Natural killer cell (primary cell): Measurements from ENCODE around the gene ETV3. TPM values are rescaled to one million over a fixed set of nuclear protein-coding genes. Genes with fewer than 3 reads are reported as not detected.

Source experiments
- ATAC-seq, 3 donors: fragments of 150-1000 bp in 2 of 3; fragments of 200-7000 bp in 1 of 3; cut with Tn5 transposase; 1 replicate in 1 of 3; 2 replicates in 2 of 3; pipeline ENCODE4 v1.10.0; 2021; ENCODE audit warnings: mild to moderate bottlenecking in 2 of 3, moderate library complexity in 2 of 3
- DNase-seq, 2 donors: peaks; one replicate each; pipeline versions ENCODE4 v3.0.0 to v3.0.0-alpha.2; 2013 to 2021; ENCODE audit warnings: mixed read lengths in 1 of 2
- H3K27ac ChIP-seq: one replicate; pipeline ENCODE4 v1.5.1; 2013; ENCODE audit warnings: mild to moderate bottlenecking, low read length
- H3K27me3 ChIP-seq: one replicate; pipeline ENCODE4 v1.6.1; 2013; ENCODE audit warnings: low read length; ENCODE audit not compliant: control insufficient read depth, insufficient read depth
- H3K36me3 ChIP-seq: one replicate; pipeline ENCODE4 v1.6.1; 2013; ENCODE audit warnings: low read length; ENCODE audit not compliant: control insufficient read depth, insufficient read depth
- H3K4me1 ChIP-seq: one replicate; pipeline ENCODE4 v1.6.1; 2013; ENCODE audit warnings: low read length; ENCODE audit not compliant: control insufficient read depth, insufficient read depth
- H3K4me3 ChIP-seq: one replicate; pipeline ENCODE4 v1.5.1; 2013; ENCODE audit warnings: low read length
- H3K9me3 ChIP-seq: one replicate; pipeline ENCODE4 v1.6.1; 2013; ENCODE audit warnings: low read length; ENCODE audit not compliant: control insufficient read depth, insufficient read depth
- H3K27ac Mint-ChIP-seq, 2 donors: one replicate each; pipeline ENCODE4 v1.8.0; 2022; ENCODE audit warnings: mild to moderate bottlenecking in 2 of 2, mixed read lengths in 2 of 2, moderate library complexity in 1 of 2
- H3K27me3 Mint-ChIP-seq, 2 donors: one replicate each; pipeline ENCODE4 v1.8.0; 2022; ENCODE audit warnings: low read depth in 2 of 2, mixed read lengths in 2 of 2
- H3K36me3 Mint-ChIP-seq: one replicate; pipeline ENCODE4 v1.8.0; 2022; ENCODE audit warnings: mixed read lengths
- H3K4me1 Mint-ChIP-seq, 2 donors: one replicate each; pipeline ENCODE4 v1.8.0; 2022; ENCODE audit warnings: mixed read lengths in 2 of 2
- H3K4me3 Mint-ChIP-seq: one replicate; pipeline ENCODE4 v1.8.0; 2022; ENCODE audit warnings: mild to moderate bottlenecking, moderate library complexity, mixed read lengths
- H3K9me3 Mint-ChIP-seq, 2 donors: one replicate each; pipeline ENCODE4 v1.8.0; 2022; ENCODE audit warnings: mixed read lengths in 2 of 2
- CTCF ChIP-seq: fragments of 200-600 bp; IDR thresholded peaks from one replicate; pipeline ENCODE4 v1.8.0; 2022; ENCODE audit warnings: antibody characterized with exemption
- WGBS: methylation state at CpG from one replicate; pipeline ENCODE4 v1.1.7; 2013; ENCODE audit warnings: missing lambda C conversion rate; ENCODE audit not compliant: insufficient coverage; 5-methylcytosine and 5-hydroxymethylcytosine counted together
- intact Hi-C: fragments of 100-400 bp; cut with micrococcal nuclease; formaldehyde crosslinking; loops from one replicate; pipeline ENCODE4 v1.14.2; 2022
- total RNA-seq, 4 donors: library from RNA; stranded (reverse); fragments of 120-200 nt in 1 of 4; gene quantifications; one replicate each; pipeline versions ENCODE4 v1.2.3 to v1.2.4, GENCODE V29; 2013 to 2022

Gene ETV3
- total RNA-seq, 3 donors from 2014 or later (not counting 1 experiment from before 2014, with no cell fraction given), result 58.3 to 101 (median 76.6) TPM

DNA sequence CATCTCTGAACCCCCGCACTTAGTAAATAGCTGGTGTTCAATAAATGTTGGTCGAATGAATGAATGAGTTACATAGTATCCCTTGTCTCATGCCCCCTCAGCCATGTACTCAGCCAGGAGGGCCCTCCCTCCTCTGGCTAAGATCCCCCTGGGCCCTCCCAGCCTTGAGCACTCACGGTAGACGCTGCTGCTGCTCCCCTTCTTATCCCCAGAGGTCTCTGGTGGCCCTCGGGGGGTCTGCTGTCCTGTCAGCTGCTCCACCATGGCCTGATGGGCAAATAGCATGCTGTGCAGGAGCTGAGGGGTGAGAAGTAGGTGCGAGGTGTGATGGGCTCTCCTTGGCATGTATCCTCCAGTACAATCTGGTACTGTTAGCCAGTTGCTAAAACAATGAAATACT, 40.5 kb downstream of the ETV3 start:
- Histone ChIP-seq H3K9me3 (no peaks in the 10 kb centered on the region), H3K36me3 (no peaks in the 10 kb centered on the region), H3K27me3 (no peaks in the 10 kb centered on the region), H3K4me1 (peaks cover 3% of the 10 kb centered on the region), H3K27ac (no peak overlapping the region), H3K4me3 (no peak overlapping the region)
- intact Hi-C loops, result no loop called here
- no peaks in the 10 kb centered on the region for H3K9me3 Mint-ChIP-seq
- H3K36me3 Mint-ChIP-seq, result no peaks in the 10 kb centered on the region
- TF ChIP-seq CTCF, result no peak
- H3K4me3 Mint-ChIP-seq, result no peak overlapping the region
- ATAC-seq (no peak), DNase-seq (no peak)
- no peaks in the 10 kb centered on the region for H3K4me1 Mint-ChIP-seq
- WGBS, result 87% methylated on average over 6 of the region's 6 CpGs
- H3K27me3 Mint-ChIP-seq, result peaks cover 7 to 8% of the 10 kb centered on the region in 2 donors
- H3K27ac Mint-ChIP-seq, result no peak overlapping the region

DNA sequence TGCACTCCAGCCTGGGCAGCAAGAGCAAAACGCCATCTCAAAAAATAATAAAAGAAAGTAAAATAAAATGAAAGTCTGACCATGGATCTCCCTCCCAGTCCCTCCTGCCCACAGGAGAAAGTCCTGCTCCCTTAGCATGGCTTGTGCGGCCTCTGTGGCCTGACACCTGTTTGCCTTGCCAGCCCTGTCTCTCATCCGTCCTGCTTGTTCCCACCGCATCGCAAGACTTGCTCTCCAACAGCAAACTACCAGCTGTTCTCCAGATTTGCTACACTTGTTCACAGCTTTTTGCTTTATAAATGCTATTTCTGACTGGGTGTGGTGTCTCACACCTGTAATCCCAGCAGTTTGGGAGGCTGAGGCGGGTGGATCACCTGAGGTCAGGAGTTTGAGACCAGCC, 41.3 kb downstream of the ETV3 start:
- Histone ChIP-seq H3K27ac (no peak overlapping the region), H3K9me3 (no peaks in the 10 kb centered on the region), H3K4me1 (peaks cover 3% of the 10 kb centered on the region), H3K27me3 (no peaks in the 10 kb centered on the region), H3K36me3 (no peaks in the 10 kb centered on the region), H3K4me3 (no peak overlapping the region)
- Mint-ChIP-seq H3K4me3 (no peak overlapping the region), H3K27ac (no peak overlapping the region), H3K27me3 (peaks cover 7 to 8% of the 10 kb centered on the region in 2 donors), H3K4me1 (no peaks in the 10 kb centered on the region), H3K9me3 (no peaks in the 10 kb centered on the region), H3K36me3 (no peaks in the 10 kb centered on the region)
- intact Hi-C loops, result no loop called here
- no peak for TF ChIP-seq CTCF
- DNase-seq, result no peak
- WGBS, result 70% methylated on average over 4 of the region's 6 CpGs
- no peak for ATAC-seq

DNA sequence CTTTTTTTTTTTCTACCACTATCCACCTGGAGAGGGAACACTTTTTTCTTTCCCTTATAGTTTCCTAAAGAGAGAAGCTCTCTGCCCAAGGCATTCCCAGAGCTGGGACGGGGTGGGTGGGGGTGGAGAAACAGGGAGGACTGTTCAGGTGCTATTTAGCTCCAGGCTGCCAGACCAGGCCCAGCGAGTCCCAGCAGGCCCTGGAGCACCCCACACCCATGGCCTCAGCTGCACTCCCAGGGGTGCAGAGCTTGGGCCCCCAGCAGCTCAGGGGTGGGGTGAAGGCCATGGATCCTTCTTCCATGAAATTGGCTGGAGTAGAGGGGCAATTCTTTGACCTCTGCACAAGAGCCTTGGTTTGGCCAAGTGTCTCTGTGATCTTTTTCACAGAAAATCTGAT, 42.6 kb downstream of the ETV3 start:
- no peak overlapping the region for H3K27ac ChIP-seq
- no peak for TF ChIP-seq CTCF
- no peaks in the 10 kb centered on the region for H3K9me3 Mint-ChIP-seq
- H3K4me3 Mint-ChIP-seq, result no peak overlapping the region
- ATAC-seq (no peak), DNase-seq (no peak)
- H3K36me3 Mint-ChIP-seq, result no peaks in the 10 kb centered on the region
- H3K36me3 ChIP-seq, result no peaks in the 10 kb centered on the region
- intact Hi-C loops, result no loop called here
- WGBS, result 76% methylated on average over 1 of the region's 2 CpGs
- H3K4me1 ChIP-seq, result peaks cover 3% of the 10 kb centered on the region
- H3K4me3 ChIP-seq, result no peak overlapping the region
- H3K27me3 ChIP-seq, result no peaks in the 10 kb centered on the region
- no peak overlapping the region for H3K27ac Mint-ChIP-seq
- H3K27me3 Mint-ChIP-seq, result peaks cover 0 to 4% of the 10 kb centered on the region in 2 donors
- H3K4me1 Mint-ChIP-seq, result no peaks in the 10 kb centered on the region
- H3K9me3 ChIP-seq, result no peaks in the 10 kb centered on the region

GRCh38 chr1:157095091-157095490, 43.1 kb downstream of the ETV3 start:
- H3K27ac Mint-ChIP-seq, result no peak overlapping the region
- Histone ChIP-seq H3K9me3 (no peaks in the 10 kb centered on the region), H3K36me3 (no peaks in the 10 kb centered on the region), H3K27ac (no peak overlapping the region), H3K27me3 (no peaks in the 10 kb centered on the region), H3K4me1 (peaks cover 5% of the 10 kb centered on the region), H3K4me3 (no peak overlapping the region)
- peaks cover 0 to 4% of the 10 kb centered on the region in 2 donors for H3K27me3 Mint-ChIP-seq
- no peak overlapping the region for H3K4me3 Mint-ChIP-seq
- ATAC-seq (no peak), DNase-seq (no peak)
- H3K36me3 Mint-ChIP-seq, result no peaks in the 10 kb centered on the region
- H3K4me1 Mint-ChIP-seq, result peaks cover 0 to 4% of the 10 kb centered on the region in 2 donors
- intact Hi-C loops, result no loop called here
- TF ChIP-seq CTCF, result no peak
- H3K9me3 Mint-ChIP-seq, result no peaks in the 10 kb centered on the region
- WGBS, result 100% methylated on average over 2 of the region's 4 CpGs
